ENCODE measurements around the gene PRR19.

PRR19 gene

GRCh38 chr19:42279902-42280814, 21.8 kb upstream of the PRR19 start:
- TF ChIP-seq EZH2 (IDR thresholded peaks at IDR 0.05; ENCODE audit: borderline replicate concordance, low read length) (no peak), CTCF (IDR thresholded peaks at IDR 0.05; ENCODE audit: low read length) (peak; percentile 84)
- H3K36me3 ChIP-seq (ENCODE audit: insufficient read depth, low read length), result no peaks in the 10 kb centered on the region
- no peaks in the 10 kb centered on the region for H3K9me3 ChIP-seq (ENCODE audit: low read length)
- peak overlapping the region; percentile 73 for H3K4me3 ChIP-seq (ENCODE audit: low read depth, low read length, poor library complexity, severe bottlenecking)
- peaks cover 12% of the 10 kb centered on the region; the same call in 1 of the 2 replicates for H3F3A ChIP-seq (ENCODE audit: insufficient read depth, low read length)
- peak overlapping the region; percentile 88 for H3K9ac ChIP-seq (ENCODE audit: low read length)
- peak overlapping the region; percentile 92 for H3K27ac ChIP-seq (ENCODE audit: low read depth, low read length, poor library complexity, severe bottlenecking)
- no peaks in the 10 kb centered on the region for H3K27me3 ChIP-seq (ENCODE audit: insufficient read depth, low read length)
- H3K4me2 ChIP-seq (ENCODE audit: low read length), result peak overlapping the region; percentile 71
- H3K4me1 ChIP-seq (ENCODE audit: insufficient read depth, low read length, severe bottlenecking), result peaks cover 43% of the 10 kb centered on the region
- no peak overlapping the region for H2AFZ ChIP-seq (ENCODE audit: low read length)
- H3K9me2 ChIP-seq (ENCODE audit: low read depth, low read length), result no peaks in the 10 kb centered on the region
- H4K20me1 ChIP-seq (ENCODE audit: insufficient read depth, low read length), result no peaks in the 10 kb centered on the region
- H3K79me2 ChIP-seq (ENCODE audit: insufficient read depth, low read length), result no peaks in the 10 kb centered on the region

- H3K4me2 ChIP-seq (ENCODE audit: low read length), result peak overlapping the region; percentile 71
- H3K9me2 ChIP-seq (ENCODE audit: low read depth, low read length), result no peaks in the 10 kb centered on the region
- H3K4me3 ChIP-seq (ENCODE audit: low read depth, low read length, poor library complexity, severe bottlenecking), result peak overlapping the region; percentile 73
- no peaks in the 10 kb centered on the region for H3K36me3 ChIP-seq (ENCODE audit: insufficient read depth, low read length)
- no peak overlapping the region for H2AFZ ChIP-seq (ENCODE audit: low read length)
- peak overlapping the region; percentile 88 for H3K9ac ChIP-seq (ENCODE audit: low read length)
- peaks cover 12% of the 10 kb centered on the region; the same call in 1 of the 2 replicates for H3F3A ChIP-seq (ENCODE audit: insufficient read depth, low read length)
- no peaks in the 10 kb centered on the region for H3K27me3 ChIP-seq (ENCODE audit: insufficient read depth, low read length)
- H3K27ac ChIP-seq (ENCODE audit: low read depth, low read length, poor library complexity, severe bottlenecking), result peak overlapping the region; percentile 92
- TF ChIP-seq EZH2 (IDR thresholded peaks at IDR 0.05; ENCODE audit: borderline replicate concordance, low read length) (no peak), CTCF (IDR thresholded peaks at IDR 0.05; ENCODE audit: low read length) (no peak)
- H3K4me1 ChIP-seq (ENCODE audit: insufficient read depth, low read length, severe bottlenecking), result peaks cover 49% of the 10 kb centered on the region
- H3K9me3 ChIP-seq (ENCODE audit: low read length), result no peaks in the 10 kb centered on the region
- H3K79me2 ChIP-seq (ENCODE audit: insufficient read depth, low read length), result no peaks in the 10 kb centered on the region
- no peaks in the 10 kb centered on the region for H4K20me1 ChIP-seq (ENCODE audit: insufficient read depth, low read length)
Measured at GRCh38 chr19:42280815-42281145, 21.2 kb upstream of the PRR19 start.

GRCh38 chr19:42281146-42281826, 20.6 kb upstream of the PRR19 start:
- peaks cover 54% of the 10 kb centered on the region for H3K4me1 ChIP-seq (ENCODE audit: insufficient read depth, low read length, severe bottlenecking)

More at GRCh38 chr19:42281146-42281826, 20.6 kb upstream of the PRR19 start:
- no peaks in the 10 kb centered on the region for H3K9me2 ChIP-seq (ENCODE audit: low read depth, low read length)
- peak overlapping the region; percentile 88 for H3K9ac ChIP-seq (ENCODE audit: low read length)
- H4K20me1 ChIP-seq (ENCODE audit: insufficient read depth, low read length), result no peaks in the 10 kb centered on the region
- H3K36me3 ChIP-seq (ENCODE audit: insufficient read depth, low read length), result no peaks in the 10 kb centered on the region
- TF ChIP-seq EZH2 (IDR thresholded peaks at IDR 0.05; ENCODE audit: borderline replicate concordance, low read length) (no peak), CTCF (IDR thresholded peaks at IDR 0.05; ENCODE audit: low read length) (no peak)
- no peaks in the 10 kb centered on the region for H3K79me2 ChIP-seq (ENCODE audit: insufficient read depth, low read length)
- H3K9me3 ChIP-seq (ENCODE audit: low read length), result no peaks in the 10 kb centered on the region
- peaks cover 12% of the 10 kb centered on the region; the same call in 1 of the 2 replicates for H3F3A ChIP-seq (ENCODE audit: insufficient read depth, low read length)
- H3K4me2 ChIP-seq (ENCODE audit: low read length), result peak overlapping the region; percentile 71
- peak overlapping the region; percentile 73 for H3K4me3 ChIP-seq (ENCODE audit: low read depth, low read length, poor library complexity, severe bottlenecking)
- no peak overlapping the region for H2AFZ ChIP-seq (ENCODE audit: low read length)
- peak overlapping the region; percentile 92 for H3K27ac ChIP-seq (ENCODE audit: low read depth, low read length, poor library complexity, severe bottlenecking)
- no peaks in the 10 kb centered on the region for H3K27me3 ChIP-seq (ENCODE audit: insufficient read depth, low read length)
